GM19240 (cell line): ENCODE measurements around the gene EPHA10.
"Not testable (repeated sequence)": the region's sequence is repeated elsewhere in the genome, so short reads cannot be mapped to it uniquely, and the experiment has no call there.

ENCODE experiments used
- DNase-seq: peaks from one replicate; pipeline ENCODE4 v3.0.0; 2011; ENCODE audit warnings: low spot score; ENCODE audit not compliant: insufficient read length

The EPHA10 gene

DNA sequence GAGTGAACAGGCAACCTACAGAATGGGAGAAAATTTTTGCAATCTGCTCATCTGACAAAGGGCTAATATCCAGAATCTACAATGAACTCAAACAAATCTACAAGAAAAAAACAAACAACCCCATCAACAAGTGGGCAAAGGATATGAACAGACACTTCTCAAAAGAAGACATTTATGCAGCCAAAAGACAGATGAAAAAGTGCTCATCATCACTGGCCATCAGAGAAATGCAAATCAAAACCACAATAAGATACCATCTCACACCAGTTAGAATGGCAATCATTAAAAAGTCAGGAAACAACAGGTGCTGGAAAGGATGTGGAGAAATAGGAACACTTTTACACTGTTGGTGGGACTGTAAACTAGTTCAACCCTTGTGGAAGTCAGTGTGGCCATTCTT lies 6.5 kb upstream of the EPHA10 start:
- not testable (repeated sequence) for DNase-seq

DNA sequence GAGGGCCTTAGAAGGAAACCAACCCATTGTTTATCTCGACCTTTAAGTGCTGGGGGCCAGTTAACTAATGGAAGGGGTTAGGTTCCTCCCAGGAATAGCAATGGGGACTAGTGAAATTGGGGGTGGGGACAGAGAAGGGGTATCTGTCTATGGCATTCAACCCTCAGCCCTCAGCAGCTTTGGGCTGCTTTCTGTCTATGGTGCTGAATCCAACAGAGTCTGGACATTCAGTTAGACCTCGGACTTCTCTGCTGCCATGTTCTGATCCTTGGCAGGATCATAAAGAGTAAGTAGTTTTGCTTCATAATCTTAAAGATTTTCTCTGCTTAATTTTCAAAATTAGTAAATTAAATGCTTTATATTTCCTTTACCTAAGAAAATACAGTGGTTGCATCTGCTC lies 2.6 kb upstream of the EPHA10 start:
- DNase-seq, result no peak

DNA sequence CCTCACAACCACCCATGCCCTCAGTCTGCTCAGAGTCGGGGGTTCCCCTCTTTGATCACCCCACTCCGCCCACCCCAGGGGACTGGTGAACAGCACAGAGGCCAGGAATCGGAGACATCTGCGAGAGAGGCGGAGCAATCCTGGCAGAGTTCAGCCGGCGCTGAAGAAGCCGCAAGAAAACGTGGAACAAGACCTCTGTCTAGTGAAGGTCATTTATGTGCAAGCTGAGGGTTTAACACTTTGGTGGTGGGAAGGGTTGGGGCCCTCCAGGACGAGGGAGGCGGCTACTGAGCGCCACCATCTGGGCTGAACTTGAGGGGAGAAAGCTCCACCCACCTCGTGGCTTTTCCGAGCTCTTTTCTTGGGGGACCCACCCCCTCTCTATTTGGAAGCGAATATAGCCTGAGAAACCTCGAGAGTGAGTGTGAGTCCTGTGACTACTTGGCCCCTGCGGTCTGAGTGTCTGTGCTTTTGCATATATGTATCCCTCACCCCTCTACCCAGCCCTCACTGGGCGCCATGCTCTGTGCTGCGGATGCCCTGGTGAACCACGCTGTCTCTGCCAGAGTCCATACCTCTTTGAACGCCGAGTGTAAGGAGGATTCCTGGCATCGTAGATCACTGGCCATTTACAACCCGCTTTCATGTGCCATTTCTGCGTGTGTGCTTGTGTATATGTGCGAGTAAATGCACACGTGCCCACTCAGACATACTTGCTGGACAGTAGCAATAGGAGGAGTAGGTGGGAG lies 1.2 kb upstream of the EPHA10 start:
- DNase-seq, result no peak

DNA sequence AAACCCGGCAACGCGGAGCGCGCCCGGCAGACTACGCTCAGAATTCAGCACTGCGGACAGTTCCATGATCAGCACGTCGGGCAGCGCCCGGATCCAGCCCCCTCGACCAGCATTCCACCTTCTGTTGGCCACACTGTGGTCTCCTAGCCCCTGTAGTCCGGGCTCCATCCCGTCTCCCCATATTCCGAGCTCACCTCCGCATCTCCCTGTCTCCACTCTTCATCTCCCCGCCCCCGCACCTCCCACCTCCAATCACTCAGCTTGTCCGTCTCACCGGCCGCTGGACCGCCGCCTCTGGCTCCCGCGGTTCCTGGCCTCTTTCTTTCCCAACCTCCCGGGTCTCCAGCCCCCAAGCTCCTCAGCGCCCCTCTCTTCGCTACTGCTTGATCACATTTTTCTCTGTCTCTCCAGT lies 500 bp downstream of the EPHA10 start:
- no peak for DNase-seq

DNA sequence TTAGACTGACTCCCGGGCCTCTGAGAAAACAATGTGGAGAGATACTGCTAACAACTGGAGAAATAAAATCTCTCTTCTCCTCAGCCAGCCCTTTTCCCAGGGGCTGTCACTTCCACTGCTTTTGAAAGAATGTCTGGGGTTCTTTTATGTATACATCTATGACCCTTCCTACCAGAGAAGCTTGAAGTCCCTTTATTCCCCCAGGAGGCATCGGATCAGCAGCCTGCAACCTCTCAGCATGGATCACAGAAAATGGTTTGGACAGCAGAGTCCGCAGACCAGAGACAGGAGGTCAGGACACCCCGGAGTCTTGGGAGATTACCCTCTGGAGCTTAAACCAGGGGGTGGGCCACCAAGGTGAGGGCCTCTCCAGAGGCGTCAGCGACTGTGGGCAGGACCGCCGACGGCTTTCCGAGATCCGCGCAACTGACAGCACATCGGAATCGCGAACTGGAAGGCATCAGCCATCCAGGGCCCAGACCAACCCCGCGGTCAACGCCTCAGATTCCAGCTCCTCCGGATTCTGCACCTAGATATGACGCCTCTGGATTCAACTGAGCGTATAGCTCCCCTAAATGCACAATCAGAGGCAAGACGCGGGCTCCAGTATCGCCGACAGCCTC lies 1.0 kb downstream of the EPHA10 start:
- no peak for DNase-seq

DNA sequence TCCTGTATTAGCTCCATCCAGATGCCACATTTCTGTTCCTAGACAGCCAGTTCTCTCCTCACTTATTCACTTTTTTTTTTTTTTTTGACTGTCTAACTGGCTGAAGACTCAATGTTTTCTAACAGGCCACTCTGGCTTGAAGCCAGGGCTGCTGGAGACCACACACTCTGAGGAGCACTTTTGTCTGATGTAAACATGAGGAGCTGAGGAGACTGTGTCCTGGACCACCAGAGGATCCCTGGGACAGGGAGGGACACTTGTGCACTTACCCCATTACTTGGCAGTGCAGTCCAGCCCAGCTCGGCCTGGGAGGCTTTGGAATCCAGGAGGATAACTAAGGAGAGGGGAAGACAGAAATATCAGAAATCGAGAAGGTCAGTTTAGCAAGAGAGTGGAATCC lies 2.4 kb downstream of the EPHA10 start:
- DNase-seq, result no peak

DNA sequence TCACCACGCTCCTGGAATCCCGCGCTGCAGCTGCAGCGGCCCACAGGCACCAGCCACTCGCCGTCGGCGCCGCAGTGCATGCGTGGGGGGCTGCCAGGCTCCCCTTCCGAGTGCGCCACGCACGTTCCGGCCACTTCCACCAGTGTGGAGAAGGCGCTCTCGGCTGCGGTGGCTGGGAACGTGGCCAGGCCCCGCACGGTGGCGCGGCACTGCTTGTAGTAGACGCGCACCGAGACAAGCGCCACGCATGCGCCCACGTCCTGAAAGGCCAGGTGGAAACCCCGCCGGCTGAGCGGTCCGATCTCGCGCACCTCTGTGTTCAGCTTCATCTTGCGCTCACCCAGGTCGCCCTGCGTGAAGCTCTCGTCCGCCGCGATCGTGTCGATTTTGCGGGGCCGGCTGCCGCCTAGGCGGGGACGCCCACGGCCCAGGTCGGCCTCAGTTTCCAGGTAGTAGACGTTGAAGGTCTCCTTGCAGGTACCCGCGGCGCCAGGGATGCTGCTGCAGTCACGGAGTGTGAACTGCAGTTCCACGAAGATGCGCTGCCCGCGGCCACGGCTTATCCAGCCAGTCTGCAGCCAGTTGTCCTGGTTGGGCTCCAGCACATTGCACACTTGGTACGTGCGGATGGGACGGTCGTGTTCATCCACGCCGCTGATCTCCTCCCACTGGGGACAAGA lies 3.4 kb downstream of the EPHA10 start:
- no peak for DNase-seq

DNA sequence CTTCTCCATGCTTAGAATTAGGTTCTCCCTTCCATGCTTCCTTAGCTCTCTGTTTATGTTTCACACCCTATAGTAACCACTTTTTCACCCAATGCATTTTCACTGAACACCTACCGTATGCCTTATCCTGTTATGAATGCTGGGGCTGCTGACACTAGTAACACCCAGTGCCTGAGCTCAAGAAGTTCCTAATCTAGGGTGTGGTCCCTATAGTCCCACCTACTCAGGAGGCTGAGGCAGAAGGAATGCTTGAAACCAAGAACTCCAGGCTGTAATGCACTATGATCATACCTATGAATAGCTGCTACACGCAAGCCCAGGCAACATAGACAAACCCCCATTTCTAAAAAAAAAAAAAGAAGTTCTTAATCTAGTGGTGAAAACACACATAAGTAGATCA lies 5.5 kb downstream of the EPHA10 start:
- no peak for DNase-seq

DNA sequence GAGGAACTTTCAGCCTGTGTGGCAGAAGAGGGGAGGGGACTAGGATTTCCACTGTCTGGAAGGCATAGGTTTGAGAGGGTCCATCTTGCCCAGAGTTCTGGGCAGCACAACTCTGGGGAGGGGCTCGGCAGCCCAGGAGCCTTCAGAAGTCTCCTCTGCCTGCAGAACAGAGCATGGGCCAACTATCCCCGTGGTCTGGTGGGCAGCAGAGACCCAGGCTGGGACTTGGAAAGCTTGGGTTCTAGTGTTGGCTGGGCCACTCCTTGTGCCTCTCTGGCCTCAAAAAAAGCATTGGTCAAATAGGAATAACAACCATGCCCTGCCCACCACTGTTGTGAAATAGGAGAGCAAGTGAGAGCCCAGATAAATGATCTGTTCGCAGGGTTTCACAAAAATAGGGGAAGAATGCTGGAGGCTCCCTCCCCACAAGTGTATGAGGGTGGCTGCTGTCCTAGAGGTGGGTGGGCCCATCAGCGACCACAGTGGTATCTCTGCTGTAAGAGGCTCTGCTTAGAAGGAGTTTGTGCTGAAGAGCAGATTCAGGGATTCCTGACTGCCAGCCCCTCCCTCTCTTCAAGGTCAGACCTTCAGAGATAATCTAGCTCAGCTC lies 8.9 kb downstream of the EPHA10 start:
- DNase-seq, result no peak

DNA sequence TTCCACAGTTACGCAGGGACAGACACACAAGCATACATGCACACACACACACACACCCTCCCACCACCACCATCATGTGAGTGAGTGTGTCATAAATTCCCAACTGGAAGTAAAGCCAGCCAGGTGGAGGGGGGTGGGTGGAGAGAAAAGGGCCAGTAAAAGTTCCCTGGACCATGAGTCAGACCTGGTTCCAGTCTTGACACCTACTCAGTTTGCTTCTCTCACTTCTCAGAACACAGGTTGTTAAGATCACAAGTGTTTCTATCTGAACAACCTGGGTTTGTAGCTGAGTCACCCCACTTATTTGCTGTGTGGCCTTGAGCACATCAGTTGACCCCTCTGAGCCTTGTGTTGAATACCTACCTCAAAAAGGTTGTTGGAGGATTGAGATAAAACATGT lies 9.6 kb downstream of the EPHA10 start:
- DNase-seq, result no peak

DNA sequence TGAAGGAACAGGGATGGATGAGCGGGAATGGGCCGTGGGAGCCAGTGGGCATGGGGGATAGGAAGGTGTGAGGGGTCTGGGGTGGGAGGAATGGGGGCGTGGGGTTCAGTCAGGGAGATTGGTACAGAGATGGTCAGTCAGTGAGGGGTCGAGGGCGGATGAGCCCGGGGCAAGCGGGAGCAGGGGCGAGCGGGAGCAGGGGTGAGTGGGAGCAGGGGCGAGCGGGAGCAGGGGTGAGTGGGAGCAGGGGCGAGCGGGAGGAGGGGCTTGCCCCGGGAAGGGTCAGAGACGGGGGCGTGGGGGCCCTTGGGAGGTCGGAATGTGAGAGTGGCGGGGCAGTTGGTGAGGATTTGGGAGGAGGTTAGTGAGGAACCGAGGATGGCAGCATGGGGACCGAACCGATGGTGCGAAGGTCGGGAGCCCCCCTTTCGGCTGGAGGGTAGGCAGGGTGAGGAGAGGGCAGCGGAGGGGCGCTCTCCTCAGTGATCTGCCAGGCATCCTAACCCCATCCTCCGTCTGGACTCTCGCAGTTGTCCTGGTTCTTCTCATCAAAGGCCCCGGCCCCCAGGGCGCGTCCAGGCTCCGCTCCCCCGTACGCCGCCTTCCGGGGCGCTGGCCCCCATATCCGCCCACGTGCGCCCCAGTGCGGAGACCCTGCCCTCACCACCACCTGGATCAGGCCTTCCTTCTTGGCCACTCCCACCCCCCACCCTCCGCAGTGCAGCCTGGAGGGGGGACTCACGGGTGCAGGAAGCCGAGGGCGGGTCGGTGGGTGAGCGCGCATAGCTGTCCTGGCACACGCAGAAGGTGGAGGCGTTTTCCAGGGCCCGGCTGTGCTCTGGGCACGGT lies 11.2 kb downstream of the EPHA10 start:
- DNase-seq, result no peak

DNA sequence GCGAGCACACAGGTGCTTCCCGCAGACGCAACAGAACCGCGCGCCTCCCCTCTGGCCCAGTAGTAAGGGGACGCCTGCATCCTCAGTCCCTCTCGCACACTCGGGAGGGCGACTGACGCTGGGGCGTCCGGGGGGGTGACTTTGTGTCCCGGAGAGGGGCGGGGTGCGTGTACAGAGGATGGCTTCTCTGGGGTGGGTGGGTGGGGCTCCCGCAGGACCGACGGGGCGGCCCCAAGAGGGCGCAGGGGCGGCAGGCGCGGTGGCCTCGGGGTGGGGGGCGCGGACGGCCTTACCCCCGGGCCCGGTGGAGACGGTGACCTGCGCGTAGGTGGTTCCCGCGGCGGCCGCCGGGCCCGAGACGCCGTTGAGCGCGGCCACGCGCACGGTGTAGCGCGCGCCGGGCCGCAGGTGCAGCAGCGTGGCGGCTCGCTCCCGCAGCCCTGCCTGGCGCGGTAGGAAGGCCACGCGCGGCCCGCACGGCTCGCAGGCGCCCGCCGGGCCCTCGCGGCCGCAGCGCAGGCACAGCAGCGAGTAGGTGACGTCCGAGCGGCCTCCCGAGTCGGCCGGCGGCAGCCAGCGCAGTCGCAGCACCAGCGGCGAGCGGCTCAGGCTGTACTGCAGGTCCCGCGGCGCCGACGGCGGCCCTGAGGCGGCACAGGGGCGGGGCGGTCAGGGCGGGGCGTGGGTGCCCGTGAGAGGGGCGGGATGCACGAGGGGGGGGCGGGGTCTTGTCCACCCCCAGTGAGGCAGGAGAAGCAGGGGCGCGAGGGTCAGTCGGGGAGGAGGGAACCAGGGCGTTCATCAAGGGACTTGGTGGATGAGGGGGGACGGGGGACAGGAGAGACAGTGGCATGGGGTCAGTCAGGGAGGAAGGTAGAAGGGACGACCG lies 12.1 kb downstream of the EPHA10 start:
- no peak for DNase-seq

DNA sequence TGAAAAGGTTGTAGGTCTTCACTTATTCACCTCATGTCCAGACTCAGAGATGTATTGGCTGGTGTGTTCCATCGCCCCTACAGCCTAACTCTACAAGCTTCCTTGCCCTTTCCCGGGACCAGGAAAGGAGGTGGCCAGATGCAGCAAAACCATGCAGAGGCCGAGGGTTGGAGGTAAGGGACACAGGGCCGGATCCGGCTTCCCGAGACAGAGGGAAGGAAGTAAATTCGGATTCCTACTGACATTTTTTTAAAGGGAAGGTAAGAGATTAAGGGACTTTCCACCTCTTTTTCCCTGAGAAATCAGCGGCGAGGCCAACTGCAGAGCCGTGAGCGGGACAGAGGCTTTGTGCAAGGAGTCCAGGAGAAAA lies 12.7 kb downstream of the EPHA10 start:
- DNase-seq, result no peak

DNA sequence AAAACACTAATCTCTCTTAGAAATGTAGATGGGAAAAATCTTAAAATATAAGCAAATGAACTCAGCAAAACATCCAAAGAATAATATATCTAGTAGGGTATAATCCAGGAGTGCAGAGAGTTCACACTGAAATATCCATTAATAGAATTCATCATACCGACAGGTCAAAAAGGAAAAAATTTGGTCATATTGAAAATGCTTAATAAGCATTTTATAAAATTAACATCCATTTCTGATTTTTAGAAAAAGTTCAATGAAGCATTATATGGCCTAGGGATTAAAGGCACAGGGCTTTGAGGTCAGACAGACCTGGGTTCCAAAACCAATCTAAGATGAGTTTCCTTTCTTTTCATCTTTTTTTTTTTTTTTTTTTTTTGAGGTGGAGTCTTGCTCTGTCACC lies 16.4 kb downstream of the EPHA10 start:
- no peak for DNase-seq

DNA sequence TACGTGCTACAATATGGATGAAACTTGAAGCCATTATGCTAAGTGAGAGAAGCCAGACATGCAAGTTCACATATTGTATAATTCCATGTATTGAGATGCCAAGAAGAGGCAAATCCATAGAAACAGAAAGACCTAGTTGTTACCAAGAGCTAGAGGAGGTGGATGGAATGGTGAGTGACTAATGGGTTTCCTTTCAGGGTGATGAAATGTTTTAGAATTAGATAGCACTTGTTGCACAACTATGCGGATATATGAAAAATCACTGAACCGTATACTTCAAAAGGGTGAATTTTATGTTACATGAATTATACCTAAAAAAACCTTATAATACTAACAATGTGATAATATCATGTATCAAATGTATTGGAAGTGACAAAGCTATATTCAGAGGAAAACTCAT lies 18.1 kb downstream of the EPHA10 start:
- no peak for DNase-seq

DNA sequence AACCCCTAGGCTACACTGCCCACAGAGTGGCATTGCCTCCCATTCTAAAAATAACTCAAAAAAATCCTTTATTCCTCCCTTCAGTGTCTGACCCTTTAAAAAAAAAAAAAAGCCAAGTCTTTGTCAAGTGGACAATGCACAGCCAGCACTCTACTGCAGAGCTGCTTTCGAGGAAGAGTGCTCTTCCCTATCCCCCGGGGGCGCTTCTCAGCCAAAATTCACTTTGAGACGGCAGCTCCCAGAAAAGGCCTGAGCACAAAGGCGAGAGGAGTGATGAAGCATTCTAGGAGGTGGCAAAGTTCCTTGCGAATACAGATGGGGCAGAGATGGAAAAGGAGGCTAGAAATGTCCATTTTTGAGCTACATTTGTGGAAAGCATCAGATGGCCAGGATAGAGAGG lies 23.3 kb downstream of the EPHA10 start:
- DNase-seq, result no peak

DNA sequence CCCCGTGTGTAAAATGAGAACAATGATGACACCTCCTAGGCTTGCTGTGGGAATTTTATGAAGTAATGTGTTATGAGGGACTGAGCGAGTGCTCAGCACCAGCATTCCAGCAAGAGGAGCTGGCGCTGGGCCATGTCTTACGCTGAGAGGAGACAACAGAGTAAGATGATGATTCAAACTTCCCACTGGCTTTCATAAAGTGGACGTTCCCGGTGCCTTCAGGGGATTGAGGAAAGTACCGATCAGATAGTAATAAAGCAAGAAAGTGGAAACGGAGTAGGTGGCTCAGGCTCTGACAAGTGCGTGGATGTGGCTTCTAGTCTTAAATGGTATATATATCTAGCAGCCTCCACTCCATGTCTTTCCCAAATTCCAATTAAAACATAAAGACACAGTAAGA lies 23.8 kb downstream of the EPHA10 start:
- no peak for DNase-seq

DNA sequence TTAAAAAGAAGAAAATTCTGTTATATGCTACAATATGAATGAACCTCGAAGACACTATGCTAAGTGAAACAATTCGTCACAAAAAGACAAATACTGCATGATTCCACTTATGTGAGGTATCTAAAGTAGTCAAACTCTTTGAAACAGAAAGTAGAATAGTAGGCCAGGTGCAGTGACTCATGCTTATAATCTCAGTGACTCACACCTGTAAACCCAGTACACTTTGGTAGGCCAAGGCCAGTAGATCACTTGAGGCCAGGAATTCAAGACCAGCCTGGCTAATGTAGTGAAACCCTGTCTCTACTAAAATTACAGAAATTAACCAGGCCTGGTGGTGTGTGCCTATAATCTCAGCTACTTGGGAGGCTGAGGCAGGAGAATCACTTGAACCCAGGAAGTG lies 25.7 kb downstream of the EPHA10 start:
- no peak for DNase-seq

DNA sequence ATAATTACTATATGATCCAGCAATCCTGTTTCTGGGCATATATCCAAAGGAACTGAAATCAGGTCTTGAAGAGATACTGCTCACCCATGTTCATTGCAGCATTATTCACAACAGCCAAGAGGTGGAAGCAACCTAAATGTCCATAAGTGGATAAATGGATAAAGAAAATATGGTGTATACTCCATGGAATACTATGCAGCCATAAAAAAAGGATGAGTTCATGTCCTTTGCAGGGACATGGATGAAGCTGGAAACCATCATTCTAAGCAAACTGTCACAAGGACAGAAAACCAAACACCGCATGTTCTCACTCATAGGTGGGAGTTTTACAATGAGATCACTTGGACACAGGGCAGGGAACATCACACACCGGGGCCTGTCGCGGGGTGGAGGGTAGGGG lies 26.3 kb downstream of the EPHA10 start:
- DNase-seq, result not testable (repeated sequence)

DNA sequence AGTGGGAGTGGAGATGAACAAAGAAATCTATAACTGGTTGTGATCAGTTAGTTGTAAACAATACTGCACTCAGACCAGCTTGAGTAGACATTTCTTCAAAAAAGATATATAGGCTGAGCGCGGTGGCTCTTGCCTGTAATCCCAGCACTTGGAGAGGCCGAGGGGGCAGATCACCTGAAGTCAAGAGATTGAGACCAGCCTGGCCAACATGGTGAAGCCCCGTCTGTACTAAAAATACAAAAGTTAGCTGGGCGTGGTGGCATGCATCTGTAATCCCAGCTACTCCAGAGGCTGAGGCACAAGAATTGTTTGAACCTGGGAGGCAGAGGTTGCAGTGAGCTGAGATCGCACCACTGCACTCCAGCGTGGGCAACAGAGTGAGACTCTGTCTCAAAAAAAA lies 26.9 kb downstream of the EPHA10 start:
- DNase-seq, result not testable (repeated sequence)
